ENCODE data around the gene CCDC63. TPM values are rescaled to one million over a fixed set of nuclear protein-coding genes. Genes with fewer than 3 reads are reported as not detected.

Gene CCDC63
- total RNA-seq, 1 experiment from 2014 or later: not detected

DNA sequence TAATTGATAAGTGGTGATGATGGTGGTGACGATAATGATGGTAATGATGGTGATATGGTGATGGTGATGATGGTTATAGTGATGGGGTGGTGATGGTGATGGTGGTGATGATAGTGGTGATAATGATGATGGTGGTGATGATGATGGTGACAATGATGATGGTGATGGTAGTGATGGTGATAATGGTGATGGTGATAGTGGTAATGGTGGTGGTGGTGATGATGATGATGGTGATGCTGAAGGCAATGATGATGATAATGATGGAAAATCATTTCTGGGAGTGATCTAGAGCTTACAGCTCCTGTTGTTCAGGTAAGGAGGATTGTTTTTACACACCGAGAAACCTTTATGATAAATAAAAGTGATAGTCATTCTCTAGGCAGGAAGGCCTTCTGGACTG lies 33.9 kb downstream of the CCDC63 start:
- DNase-seq (ENCODE audit: low read depth): no peak

DNA sequence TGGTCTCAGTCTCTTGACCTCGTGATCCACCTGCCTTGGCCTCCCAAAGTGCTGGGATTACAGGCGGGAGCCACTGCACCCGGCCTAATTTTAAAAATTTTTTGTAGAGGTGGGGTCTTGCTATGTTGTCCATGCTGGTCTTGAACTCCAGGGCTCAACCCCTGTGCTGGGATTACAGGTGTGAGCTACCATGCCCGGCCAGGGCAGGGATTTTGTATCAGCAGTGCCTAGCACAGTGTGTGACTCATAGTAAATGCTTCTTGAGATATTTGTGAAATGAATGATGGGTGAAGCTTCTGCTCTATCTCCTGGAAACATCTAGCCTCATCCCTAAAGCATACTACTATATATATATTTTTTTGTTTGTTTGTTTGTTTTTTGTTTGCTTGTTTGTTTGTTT lies 36.5 kb downstream of the CCDC63 start:
- DNase-seq (ENCODE audit: low read depth): no peak

DNA sequence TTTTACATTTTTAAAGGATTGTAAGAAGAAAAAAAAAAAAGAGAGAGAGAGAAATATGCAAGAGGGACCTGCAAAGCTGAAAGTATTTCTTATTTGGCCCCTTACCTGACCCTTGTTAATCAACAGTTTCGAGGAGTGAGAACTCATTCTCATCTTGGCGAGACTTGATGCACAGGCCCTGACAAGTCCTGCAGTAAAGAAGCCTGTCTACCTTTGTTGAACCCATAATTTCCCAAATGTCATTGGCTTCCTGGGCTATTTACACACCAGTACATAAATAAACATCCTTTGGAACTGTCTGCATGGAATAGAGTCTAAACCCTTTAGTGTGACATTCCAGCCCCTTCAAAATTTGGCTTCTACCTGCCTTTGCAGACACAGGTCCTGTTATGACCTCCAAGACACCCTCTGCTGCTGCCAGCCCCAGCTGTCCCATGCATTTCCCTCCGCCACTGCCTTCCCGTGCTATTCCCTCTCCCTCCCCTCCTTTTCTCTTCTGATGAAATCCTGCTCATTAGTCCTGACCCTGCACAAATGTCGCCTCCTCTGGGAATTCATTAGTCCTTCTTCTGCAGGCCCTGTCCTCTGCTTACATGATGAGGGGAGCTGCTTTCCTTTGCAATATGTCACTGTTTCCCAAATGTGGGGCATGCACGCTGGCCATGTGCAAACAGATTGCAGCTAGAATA lies 38.5 kb downstream of the CCDC63 start:
- no peak for DNase-seq (ENCODE audit: low read depth)

DNA sequence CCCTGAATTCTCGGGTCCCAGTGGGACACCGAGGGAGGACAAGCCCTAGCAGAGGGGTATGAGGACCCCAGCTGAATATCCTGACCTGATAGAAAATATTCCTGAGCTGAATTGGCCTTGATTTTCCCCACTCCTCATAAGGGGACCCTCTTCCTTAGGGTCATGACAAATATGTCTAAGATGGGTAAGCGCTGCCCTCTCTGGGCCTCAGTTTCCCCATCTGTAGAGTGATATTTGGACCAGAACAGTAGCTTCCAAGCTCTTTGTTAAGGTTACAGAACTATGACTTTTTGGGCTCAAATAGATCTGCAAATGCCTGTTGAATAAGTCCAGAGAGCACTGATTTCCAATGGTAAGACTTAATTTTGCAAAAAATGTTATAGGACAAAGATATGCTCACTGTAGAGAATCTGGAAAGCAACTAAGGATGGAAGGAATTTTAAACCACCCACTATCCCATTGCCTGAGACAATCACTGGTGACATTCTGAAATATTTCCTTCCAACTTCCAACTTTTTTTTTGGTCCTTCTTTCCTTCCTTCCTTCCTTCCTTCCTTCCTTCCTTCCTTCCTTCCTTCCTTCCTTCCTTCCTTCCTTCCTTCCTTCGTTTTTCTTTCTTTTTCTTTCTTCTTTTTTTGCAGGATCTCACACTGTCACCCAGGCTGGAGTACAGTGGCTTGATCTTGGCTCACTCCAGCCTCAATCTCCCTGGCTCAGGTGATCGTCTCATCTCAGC lies 41.6 kb downstream of the CCDC63 start:
- DNase-seq (ENCODE audit: low read depth): no peak

DNA sequence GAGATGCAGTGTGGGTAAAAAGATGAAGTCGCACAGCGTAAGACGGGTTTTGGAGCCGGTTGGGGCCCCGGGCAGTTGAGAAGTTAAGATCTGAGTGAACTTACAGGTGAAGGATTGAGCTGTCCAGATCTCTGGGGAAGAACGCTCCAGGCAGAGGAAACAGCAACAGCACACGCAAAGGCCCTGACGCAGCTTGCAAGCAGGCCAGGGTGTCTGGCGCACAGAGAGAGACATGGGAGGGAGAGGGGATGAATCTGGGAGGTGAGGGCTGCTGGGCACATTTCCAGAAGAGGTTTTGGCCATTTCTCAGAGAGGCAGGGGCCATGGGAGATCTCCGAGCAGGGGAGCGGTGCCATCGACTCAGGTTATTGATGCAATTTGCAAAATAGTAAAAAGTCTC lies 42.6 kb downstream of the CCDC63 start:
- no peak for DNase-seq (ENCODE audit: low read depth)

DNA sequence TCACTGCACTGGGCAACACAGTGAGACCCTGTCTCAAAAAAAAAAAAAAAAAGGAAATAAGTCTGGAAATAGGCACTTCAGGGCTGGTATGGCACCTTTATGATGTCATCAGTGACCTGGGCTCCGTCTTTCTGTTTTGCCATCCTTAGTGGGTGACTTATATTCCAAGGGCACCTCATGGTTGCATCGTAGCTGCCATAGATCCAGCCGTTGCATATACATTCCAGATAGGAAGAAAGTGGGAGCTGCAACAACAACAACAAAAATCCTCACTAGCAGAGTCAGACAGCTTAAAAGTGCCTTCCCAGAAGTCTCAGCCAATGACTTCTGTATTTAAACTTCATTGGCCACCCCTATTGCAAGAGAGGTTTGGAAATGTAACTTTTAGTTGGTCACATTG lies 47.2 kb downstream of the CCDC63 start:
- no peak for DNase-seq (ENCODE audit: low read depth)

DNA sequence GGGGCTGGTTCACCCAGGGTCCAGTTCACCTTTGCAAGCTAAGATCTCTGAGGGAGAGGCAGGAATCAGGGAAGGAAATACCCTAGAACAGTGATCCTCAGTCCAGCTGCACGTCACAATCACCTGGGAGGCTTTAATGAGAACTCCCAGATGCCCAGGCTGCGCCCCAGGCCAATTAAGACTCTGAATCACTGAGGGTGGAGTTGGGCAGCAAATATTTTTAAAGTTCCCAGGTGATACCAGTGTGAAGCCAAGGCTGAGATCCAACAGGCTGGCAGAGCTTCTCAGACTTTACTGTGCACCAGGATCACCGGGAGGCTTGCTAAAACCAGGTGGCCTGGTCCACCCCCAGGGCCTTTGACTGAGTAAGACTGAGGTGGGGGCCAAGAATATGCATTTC lies 49.8 kb downstream of the CCDC63 start:
- DNase-seq (ENCODE audit: low read depth): no peak

DNA sequence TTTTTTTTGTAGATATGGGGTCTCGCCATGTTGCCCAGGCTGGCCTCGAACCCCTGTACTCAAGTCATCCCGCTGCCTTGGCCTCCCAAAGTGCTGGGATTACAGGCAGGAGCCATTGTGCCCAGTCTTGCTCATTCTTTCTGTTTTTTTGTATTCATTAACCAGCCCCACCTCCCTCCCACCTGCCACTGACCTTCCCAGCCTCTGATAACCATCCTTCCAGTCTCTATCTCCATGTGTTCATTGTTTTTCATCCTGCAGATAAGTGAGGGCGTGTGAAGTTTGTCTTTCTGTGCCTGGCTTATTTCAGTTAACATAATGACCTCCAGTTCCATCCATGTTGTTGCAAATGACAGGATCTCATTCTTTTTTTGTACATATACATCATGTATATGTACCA lies 54.6 kb downstream of the CCDC63 start:
- no peak for DNase-seq (ENCODE audit: low read depth)

DNA sequence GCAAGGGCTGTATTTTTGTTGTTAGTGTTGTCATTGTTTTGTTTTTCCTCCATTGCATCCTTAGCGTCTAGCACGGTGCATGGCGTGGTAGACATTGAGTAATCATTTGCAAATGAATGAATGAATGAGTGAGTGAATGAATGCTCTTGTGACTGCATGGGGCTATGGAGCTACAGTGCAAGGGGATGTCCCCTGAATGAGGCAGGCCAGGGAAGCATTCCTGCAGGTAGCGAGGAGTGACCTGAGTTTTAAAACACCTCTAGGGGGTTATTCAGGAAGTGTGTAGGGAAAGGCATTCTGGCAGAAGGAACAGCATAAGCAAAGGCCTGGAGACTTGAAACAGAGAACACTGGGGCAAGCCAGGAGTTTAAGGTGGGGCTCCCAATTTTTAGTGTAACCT lies 56.7 kb downstream of the CCDC63 start:
- DNase-seq (ENCODE audit: low read depth): no peak

DNA sequence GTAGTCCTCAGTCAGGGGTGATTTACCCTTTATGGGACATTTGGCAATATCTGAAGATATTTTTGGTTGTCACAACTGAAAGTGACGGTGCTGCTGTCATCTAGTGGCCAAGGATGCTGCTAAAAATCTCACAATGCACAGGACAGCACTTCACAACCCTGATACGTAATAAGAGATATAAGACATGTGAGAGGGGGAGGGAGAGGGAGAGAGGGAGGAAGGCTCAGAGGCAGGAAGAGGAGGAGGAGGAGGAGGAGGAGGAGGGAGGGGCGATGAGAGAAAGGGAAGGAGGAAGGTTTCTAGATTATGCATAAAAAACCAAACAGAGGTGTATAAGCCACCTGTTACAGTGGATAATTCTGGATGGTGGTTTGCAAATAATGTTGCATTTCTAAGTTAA lies 59.3 kb downstream of the CCDC63 start:
- DNase-seq (ENCODE audit: low read depth): peak; percentile 48

DNA sequence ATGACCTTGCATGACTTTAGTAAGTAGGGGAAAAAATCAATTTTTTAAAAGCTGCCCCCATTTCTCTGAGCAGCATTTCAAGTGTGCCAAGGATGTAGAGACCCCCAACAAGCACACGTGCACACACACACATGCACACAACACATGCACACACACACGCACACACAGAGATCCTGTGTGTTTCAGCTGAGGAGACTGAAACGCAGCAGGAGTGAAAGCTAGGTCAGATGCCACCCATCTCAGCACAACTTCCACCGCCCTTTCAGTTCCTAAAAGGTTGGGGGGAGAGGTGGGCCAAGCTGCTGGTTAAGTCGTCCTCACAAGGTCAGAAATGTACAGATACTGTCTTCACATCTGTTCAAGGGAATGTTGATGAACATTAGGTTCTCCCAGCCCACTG lies 59.7 kb downstream of the CCDC63 start:
- no peak for DNase-seq (ENCODE audit: low read depth)

DNA sequence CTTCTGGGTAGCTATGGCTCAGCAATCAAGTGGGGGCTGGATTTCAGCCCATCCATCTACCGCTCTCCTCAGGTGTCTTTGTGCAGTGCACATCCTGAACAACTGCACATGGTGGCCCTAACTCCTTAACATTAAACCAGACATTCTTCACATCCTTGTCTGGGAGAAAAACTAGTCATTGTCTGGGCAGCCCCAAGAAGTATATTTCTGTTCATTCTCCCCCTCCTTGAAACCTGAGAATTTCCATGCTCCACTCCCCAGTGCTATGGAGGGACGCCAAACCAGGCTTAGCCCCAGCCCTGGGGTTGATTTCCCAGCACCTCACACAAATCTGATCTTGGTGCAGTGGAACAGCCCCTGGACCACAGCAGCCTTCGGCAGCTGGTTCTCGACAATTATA lies 60.2 kb downstream of the CCDC63 start:
- DNase-seq (ENCODE audit: low read depth): no peak

DNA sequence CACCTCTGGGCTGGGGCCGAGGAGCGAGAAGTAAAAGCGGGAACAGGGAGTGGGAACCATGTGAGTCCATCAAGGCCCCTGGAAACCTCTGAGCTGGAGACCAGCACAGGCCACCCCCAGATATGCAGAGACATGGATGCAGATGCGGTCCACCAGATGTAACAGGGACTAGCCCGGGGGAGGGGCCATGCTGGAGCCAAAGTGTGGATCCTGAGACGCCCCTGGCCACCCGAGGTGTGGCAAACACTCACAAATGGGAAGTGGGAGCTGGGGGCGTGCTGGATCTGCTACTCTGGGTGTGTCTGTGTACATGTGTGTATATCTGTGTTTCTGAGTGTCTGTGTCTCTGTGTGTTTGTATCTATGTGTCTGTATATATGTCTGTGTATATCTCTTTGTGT lies 60.8 kb downstream of the CCDC63 start:
- no peak for DNase-seq (ENCODE audit: low read depth)

DNA sequence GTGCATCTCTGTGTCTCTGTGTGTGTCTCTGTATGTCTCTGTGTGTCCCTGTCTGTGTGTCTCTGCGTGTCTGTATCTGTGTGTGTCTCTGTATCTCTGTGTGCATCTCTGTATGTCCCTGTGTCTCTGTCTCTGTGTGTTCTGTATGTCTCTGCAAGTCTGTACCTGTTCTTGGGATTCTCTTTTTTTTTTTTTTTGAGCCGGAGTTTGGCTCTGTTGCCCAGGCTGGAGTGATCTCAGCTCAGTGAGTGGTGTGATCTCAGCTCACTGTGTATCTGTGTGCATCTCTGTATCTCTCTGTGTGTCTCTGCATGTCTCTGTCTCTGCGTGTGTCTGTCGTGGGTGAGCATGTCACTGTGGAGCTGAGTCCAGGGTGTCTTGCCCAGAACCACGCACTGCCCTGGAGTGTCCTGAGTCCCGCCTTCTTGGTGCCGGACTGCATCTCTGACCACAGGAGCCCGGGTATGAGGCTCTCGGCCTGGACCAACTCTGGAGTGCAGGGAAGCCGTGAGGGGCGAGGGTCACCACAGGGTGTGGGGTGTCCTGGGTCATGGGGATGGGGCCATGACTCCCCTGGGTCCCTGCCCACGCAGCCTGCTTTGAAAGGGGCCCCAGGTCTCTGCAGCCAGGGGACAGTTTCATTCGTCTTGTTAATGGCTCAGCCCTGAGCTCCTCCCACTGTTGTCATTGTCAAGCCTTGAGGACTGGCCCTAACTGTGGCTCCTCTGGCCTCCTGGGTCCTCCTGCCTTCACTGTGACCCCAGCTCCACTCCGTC lies 61.8 kb downstream of the CCDC63 start:
- no peak for DNase-seq (ENCODE audit: low read depth)

DNA sequence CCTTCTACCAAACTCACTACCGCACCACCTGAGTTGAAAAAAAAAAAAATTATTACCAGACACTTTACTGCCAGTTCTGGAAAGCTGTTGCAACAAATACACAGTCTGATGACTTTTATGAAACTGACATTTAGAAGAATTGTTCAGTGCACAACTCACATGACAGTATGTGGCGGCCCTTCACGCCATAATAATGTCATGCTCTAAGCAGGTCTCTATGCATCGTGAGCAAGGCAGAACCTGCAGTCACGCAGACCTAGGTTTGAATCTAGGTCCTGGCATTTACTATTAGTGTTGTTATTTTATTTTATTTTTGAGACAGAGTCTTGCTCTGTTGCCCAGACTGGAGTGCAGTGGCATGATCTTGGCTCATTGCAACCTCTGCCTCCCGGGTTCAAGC lies 65.5 kb downstream of the CCDC63 start:
- no peak for DNase-seq (ENCODE audit: low read depth)

DNA sequence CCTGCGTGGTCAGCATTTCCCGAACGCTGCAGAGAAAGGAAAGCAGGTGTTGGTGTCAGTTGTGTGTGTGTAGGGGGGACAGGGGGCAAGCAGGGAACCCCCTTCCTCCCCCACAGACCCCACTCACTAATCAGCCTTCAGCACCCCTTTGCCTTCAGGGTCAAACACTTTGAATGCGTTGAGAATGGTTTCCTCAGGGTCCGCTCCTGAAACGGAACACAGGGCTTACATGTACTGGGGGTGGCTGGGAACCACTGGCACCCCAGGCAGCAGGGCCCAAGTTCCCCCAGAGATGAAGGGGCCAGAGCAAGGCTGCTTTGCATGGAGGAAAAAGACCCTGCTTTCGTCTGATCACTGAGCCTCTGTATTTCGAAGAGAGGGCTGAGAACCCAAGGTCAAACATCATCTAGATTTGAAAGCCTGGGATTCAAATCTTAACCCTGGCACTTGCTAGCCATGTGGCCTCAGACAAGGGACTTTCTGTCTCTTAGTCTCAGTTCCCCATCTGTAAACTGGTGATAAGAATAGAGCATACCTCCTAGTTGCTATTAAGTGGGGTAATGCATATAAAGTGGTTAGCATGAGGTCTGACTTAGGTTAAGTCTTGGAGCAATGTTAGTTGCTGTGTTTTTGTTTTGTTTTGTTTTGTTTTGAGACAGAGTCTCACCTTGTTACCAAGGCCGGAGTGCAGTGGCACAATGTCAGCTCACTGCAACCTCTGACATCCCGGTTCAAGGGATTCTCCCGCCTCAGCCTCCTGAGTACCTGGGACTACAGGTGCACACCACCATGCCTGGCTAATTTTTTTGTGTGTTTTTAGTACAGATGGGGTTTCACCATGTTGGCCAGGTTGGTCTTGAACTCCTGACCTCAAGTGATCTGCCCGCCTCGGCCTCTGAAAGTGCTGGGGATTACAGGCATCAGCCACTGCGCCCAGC lies 66.6 kb downstream of the CCDC63 start:
- no peak for DNase-seq (ENCODE audit: low read depth)

DNA sequence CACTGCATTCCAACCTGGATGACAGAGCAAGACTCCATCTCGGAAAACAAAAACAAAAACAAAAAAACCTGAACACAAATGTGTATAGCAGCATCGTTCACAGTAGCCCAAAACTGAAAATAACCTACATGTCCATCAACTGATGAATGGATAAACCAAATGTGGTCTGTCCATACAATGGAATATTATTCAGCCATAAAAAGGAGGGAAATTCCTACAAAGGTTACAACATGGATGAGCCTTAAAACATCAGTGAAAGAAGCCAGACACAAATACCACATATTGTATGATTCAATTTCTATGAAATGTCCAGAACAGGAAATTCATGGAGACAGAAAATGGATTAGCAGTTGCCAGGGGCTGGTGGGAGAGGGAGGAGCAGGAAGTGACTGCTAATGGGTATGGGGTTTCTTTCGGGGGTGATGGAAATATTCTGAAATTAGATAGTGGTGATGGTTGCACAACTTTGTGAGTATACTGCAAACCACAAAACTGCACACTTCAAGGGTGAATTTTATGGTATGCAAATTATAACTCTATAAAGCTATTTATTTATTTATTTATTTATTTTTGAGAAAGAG lies 69.6 kb downstream of the CCDC63 start:
- peak; percentile 52 for DNase-seq (ENCODE audit: low read depth)

DNA sequence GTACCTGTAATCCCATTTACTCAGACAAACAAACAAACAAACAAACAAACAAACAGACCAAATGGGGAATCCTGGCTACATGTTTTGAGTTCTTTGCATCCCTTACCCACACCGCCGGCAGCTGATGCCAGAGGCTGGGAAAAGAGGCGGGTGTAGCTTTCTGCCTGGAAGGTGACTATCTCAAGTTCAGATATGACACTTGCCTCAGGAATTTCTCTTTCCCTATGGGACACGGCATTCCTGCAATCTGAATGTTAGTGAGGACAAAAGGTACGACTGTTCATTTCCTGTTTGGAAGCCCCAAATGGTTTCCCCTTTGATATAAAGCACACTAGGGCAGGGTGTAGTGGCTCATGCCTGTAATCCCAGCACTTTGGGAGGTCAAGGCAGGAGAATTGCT lies 70.7 kb downstream of the CCDC63 start:
- peak; percentile 87 for DNase-seq (ENCODE audit: low read depth)

DNA sequence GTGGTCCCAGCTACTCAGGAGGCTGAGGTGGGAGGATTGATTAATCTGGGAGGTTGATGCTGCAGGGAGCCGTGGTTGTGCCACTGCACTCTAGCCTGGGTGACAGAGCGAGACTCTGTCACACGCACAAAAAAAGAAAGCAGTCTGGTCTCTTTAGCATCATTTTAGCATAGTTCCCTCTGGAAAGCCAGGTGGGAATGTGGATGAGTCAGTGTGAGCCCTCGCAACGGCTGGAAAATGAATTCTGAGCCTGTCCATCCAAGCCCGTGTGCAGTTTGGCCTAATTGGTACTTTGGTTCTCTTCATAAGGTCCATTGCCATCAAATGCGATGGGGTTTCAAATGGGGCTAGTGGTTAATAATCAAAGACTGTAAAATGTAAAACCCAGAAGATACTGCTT lies 71.2 kb downstream of the CCDC63 start:
- peak; percentile 34 for DNase-seq (ENCODE audit: low read depth)

DNA sequence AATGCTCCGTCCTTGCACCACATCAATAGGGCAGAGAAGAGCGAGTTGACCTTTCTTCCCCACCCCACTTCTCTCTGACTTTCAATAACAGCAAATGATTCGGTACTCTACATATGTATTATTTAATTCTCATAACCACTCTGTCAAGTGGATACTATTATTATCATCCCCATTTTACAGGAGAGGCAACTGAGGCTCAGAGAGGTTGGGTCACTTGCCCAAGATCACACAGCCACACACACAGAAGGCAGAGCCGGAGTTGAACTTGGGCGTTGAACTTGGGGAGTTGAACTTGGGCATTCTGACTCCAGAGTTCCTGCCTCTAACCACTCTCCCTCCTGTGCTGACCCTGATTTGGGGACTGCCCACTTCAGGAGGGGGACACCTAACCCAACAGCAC lies 72.9 kb downstream of the CCDC63 start:
- DNase-seq (ENCODE audit: low read depth): no peak

DNA sequence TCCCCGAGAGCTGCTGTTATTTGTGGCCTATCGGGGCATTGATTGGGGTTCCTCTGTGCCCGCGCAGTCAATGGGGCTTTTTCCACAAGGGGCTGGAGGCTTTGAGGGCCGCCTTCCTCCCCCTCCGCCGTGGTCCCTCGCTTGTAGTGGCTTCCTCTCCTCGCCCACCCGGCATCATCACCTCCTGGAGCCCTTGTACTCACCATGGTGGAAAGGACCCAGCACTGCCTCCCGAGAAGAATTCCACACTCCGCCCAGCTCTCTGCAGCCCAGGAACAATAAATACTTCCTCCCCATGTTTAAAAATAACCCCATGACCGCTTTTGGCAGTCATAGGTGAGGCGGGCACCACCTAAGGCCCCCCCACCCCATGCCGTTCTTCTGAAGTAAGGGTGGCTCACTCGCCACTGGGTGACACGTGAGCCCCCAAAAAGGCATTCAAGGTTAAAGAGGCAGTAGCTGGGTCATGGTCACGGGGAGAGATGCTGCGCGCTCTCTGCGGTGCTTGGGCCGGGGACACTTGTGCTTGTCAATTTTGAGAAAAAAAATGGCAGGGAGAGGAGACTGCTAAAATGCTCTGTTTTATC lies 73.6 kb downstream of the CCDC63 start, which contains the start of gene MYL2:
Gene MYL2, minus strand, starts transcription at position 256 of the 587 bp plus-strand sequence. Its CDS starts 50 bp downstream, at position 206.
- DNase-seq (ENCODE audit: low read depth): no peak
